ENCODE results near the gene SOX10.

Gene SOX10

GRCh38 chr22:37985050-37985585 is 763 bp upstream of the SOX10 start:
- H3K36me3 ChIP-seq (ENCODE audit: low read depth) = no peaks in the 10 kb centered on the region
- no peaks in the 10 kb centered on the region for H3K4me1 ChIP-seq (ENCODE audit: insufficient read depth, poor library complexity, severe bottlenecking)
- ATAC-seq (ENCODE audit: low read depth) = no peak
- H3K27me3 ChIP-seq (ENCODE audit: insufficient read depth, poor library complexity, severe bottlenecking) = no peaks in the 10 kb centered on the region
- no peak for DNase-seq (ENCODE audit: low spot score)
- H3K9me3 ChIP-seq (ENCODE audit: severe bottlenecking) = no peaks in the 10 kb centered on the region
- no peak overlapping the region for H3K27ac ChIP-seq (ENCODE audit: poor library complexity, severe bottlenecking)
- H3K4me3 ChIP-seq (ENCODE audit: severe bottlenecking) = no peak overlapping the region
- TF ChIP-seq CTCF (IDR thresholded peaks at IDR 0.05; ENCODE audit: poor library complexity, severe bottlenecking) = no peak

- Histone ChIP-seq H3K36me3 (ENCODE audit: low read depth) (no peaks in the 10 kb centered on the region), H3K27ac (ENCODE audit: poor library complexity, severe bottlenecking) (no peak overlapping the region), H3K27me3 (ENCODE audit: insufficient read depth, poor library complexity, severe bottlenecking) (no peaks in the 10 kb centered on the region), H3K4me3 (ENCODE audit: severe bottlenecking) (no peak overlapping the region), H3K4me1 (ENCODE audit: insufficient read depth, poor library complexity, severe bottlenecking) (no peaks in the 10 kb centered on the region), H3K9me3 (ENCODE audit: severe bottlenecking) (no peaks in the 10 kb centered on the region)
- ATAC-seq (ENCODE audit: low read depth) (no peak), DNase-seq (ENCODE audit: low spot score) (no peak)
- TF ChIP-seq CTCF (IDR thresholded peaks at IDR 0.05; ENCODE audit: poor library complexity, severe bottlenecking) = no peak
Observed at GRCh38 chr22:37982938-37983859, 1.2 kb downstream of the SOX10 start.

GRCh38 chr22:37982151-37982785 is 2.1 kb downstream of the SOX10 start:
- Histone ChIP-seq H3K9me3 (ENCODE audit: severe bottlenecking) (no peaks in the 10 kb centered on the region), H3K36me3 (ENCODE audit: low read depth) (no peaks in the 10 kb centered on the region), H3K27ac (ENCODE audit: poor library complexity, severe bottlenecking) (no peak overlapping the region), H3K27me3 (ENCODE audit: insufficient read depth, poor library complexity, severe bottlenecking) (no peaks in the 10 kb centered on the region), H3K4me1 (ENCODE audit: insufficient read depth, poor library complexity, severe bottlenecking) (no peaks in the 10 kb centered on the region), H3K4me3 (ENCODE audit: severe bottlenecking) (no peak overlapping the region)
- DNase-seq (ENCODE audit: low spot score) = no peak
- TF ChIP-seq CTCF (IDR thresholded peaks at IDR 0.05; ENCODE audit: poor library complexity, severe bottlenecking) = no peak
- no peak for ATAC-seq (ENCODE audit: low read depth)

GRCh38 chr22:37981282-37982011 is 2.9 kb downstream of the SOX10 start:
- Histone ChIP-seq H3K36me3 (ENCODE audit: low read depth) (no peaks in the 10 kb centered on the region), H3K4me3 (ENCODE audit: severe bottlenecking) (no peak overlapping the region), H3K4me1 (ENCODE audit: insufficient read depth, poor library complexity, severe bottlenecking) (no peaks in the 10 kb centered on the region), H3K9me3 (ENCODE audit: severe bottlenecking) (no peaks in the 10 kb centered on the region), H3K27me3 (ENCODE audit: insufficient read depth, poor library complexity, severe bottlenecking) (no peaks in the 10 kb centered on the region), H3K27ac (ENCODE audit: poor library complexity, severe bottlenecking) (no peak overlapping the region)
- DNase-seq (ENCODE audit: low spot score) = no peak
- no peak for ATAC-seq (ENCODE audit: low read depth)
- TF ChIP-seq CTCF (IDR thresholded peaks at IDR 0.05; ENCODE audit: poor library complexity, severe bottlenecking) = no peak

Data from RWPE2 (cell line).